HG03521 (cell line): Measurements from ENCODE around the gene AGRN.
"Not testable (repeated sequence)": the region's sequence is repeated elsewhere in the genome, so short reads cannot be mapped to it uniquely, and the experiment has no call there.

Experiments
- ATAC-seq: cut with Tn5 transposase; IDR thresholded peaks from one replicate; pipeline ENCODE4 v1.9.1; 2021; ENCODE audit warnings: mild to moderate bottlenecking, moderate library complexity; ENCODE audit not compliant: unreplicated experiment

Gene AGRN

GRCh38 chr1:1088801-1089680, 69.1 kb downstream of the AGRN start:
- ATAC-seq, result no peak

GRCh38 chr1:1089731-1090423, 70.0 kb downstream of the AGRN start:
- no peak for ATAC-seq

DNA sequence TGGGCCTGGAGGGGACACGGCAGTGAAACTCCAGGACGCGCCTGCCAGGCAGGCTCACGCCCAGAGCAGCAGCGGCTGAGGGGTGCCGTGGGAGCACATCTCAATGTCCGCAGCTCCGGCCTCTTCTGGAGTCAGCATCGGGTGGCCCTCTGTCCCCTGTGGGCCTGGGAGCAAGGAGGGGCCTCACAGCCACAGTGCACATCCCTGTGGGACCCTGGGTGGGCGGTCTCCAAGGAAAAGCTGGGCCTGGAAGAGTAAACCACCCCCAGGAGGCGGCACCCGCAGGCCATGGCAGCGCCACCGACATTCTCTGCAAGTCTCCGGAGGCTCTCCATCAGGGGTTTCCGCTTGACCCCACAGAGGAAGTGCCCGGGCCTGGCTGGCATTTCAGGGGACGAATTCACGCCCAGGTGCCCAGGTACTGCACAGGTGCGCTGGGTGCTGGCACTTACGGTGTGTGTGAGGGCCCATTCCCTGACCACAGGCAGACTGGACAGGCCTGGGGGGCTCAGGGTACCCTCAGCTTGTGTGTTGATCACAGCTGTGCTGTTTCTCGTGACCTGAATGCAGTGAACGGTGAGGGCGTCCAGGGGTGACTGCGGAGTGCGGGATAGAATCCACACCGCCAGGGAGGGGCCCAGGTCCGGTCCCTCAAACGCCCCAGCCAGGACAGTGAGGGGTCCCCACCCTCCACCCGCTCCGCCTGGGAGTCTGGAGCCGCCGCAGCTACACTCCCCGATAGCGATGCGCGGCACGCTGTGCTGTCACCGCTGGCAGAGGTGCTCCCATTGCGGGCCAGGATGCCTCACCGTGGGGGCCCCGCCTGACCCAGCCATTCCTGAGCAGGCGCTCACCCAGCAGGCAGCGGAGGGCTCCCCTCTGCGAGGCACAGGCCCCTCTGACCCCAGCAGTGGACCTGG, 70.8 kb downstream of the AGRN start:
- no peak for ATAC-seq

DNA sequence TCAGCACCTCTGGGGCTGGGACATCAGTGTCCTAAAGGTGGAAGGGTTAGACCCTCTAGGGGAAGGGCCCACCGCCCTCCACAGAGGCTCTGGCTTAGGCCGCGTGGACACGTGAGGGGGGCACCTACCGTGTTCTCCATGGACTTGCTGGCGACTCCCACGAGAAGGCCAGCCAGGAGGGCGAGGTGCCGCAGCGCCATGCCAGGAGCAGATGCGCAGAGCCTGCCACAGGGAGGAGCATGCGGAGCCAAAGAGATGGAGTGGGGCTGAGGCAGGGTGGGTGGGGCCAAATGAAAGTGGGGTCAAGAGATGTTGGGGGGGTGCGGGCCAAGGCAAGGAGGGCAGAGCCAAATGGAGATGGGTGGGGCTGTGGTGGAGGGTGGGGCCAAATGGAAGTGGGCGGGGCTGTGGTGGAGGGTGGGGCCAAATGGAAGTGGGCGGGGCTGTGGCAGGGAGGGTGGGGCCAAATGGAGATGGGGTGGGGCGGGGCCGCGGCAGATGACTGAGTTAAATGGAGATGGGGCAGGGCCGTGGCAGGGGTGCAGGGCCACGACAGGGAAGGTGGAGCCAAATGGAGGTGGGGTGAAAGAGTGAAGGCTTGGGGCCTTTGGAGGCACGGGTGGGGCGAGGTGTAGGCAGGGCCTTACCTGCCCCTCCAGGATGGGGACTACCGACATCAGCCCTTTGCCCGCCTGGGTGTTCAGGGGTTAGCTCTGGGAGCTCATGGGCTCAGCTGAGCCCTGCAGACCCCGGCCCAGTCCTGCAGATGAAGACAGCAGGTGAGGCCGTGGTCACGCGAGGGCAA, 71.6 kb downstream of the AGRN start:
- no peak for ATAC-seq

DNA sequence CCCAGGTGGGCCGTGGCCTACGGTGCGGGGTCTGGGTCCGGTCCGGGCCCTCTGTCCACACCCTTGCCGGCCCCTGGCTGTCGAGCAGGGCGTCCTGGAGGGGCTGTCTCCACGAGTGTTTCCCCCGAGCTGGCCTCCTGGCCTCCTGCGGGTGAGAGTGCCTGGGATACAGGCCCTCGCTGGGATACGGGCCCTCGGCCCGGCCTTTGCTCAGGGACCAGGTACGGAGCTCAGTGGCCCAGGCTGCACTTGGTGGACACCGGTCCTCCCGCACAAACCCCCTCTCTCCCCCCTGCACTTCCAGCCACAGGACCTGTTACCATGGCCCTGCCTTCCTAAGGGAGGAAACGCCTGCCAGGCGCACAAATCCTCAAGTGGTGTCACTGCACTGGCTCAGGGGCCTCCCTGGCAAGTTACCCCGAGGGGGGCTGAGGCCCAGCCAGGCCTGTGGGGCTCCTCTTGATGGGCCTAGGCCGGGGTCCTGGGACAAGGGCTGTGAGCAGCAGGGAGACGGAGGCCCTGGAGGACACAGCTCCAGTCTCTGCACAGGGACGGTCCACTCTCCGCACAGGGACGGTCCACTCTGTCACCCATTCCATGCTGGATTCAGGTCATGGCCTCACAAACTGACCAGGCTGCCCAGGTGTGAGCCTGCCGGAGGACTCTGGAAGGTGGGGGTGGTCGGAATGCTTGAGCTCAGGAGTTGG, 72.4 kb downstream of the AGRN start:
- ATAC-seq, result no peak

- no peak for ATAC-seq
Observed at GRCh38 chr1:1092894-1093609, 73.1 kb downstream of the AGRN start.

DNA sequence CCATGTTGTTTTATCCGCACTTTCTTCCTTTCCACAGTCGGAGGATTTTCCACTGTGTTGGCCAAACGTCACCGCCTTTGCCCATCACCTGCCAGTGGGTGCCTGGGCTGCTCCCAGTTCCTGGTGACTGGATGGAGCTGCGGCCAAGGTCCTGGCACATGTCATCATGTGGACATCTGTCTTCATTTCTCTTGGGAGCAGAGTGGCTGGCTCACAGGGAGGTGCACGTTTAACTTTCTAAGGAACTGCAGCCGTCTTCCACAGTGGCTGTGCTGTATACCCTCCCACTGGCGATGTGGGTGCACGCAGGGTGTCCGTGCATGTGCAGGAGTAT, 73.7 kb downstream of the AGRN start:
- ATAC-seq, result no peak

DNA sequence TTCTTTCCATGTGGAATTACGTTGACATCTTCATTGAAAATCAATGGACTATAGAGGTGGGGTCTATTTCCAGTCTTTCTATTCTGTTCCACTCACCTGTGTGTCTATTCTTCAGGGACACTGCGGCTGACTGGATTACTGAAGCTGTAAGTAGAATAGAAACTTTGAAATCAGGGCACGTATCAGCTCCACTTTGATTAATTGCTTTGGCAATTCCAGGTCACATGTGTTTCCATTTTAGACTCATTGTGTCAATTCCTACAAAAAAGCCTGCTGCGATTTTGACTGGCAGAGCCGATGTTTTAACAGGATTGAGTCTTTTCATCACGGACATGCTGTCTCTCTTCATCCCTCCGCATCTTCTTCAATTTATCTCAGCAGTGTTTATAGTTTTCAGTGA, 75.1 kb downstream of the AGRN start:
- ATAC-seq, result no peak

DNA sequence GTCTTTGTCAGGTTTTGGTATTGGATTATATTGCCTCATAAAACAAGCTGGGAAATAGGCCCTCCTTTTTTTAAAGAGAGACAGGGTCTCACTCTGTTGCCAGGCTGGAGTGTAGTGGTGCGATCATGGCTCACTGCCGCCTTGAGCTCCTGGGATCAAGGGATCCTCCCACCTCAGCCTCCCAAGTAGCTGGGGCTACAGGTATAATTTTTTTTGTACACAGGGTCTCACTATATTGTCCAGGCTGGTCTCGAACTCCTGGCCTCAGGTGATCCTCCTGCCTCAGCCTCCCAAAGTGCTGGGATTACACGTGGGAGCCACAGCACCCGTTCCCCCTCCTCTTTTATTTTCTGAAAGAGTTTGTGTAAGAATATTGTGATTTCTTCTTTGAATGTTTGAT, 76.2 kb downstream of the AGRN start:
- ATAC-seq, result not testable (repeated sequence)

GRCh38 chr1:1098681-1099421, 78.9 kb downstream of the AGRN start:
- ATAC-seq, result no peak

- no peak for ATAC-seq
Observed at GRCh38 chr1:1099506-1100183, 79.7 kb downstream of the AGRN start.

DNA sequence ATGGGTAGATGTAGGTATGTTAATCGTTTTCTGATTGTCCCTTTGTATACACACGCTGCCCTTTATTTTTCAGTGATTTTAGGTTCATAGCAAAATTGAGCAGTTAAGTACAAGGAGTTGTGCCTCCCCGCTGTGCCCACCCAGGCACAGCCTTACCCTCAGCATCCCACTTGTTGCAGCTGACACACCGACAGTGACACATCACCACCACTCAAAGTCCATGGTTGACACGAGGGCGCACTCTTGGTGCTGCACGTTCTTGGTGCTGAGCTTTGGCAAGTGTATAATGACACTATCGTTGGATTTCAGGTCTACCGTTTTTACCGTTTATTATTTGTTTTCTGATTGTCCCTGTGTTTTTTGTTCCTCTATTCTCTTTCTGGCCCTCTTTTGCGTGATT, 80.4 kb downstream of the AGRN start:
- no peak for ATAC-seq

- ATAC-seq, result no peak
Observed at GRCh38 chr1:1101503-1101902, 81.6 kb downstream of the AGRN start.

DNA sequence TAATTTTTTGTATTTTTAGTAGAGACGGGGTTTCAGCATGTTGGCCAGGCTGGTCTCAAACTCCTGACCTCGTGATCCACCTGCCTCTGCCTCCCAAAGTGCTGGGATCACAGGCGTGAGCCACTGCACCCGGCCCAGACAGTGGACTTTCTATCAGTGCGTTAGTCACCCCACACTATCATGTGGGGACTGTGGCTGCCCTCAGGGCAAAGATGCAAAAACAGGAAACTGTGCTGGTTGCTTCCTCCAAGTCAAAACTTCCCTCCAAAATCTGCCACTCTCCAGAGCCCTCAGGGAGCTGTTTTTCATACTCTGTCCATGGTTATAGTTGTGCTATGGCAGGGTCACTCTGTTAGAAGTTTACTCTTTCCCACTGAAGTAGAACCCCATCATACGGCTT, 84.2 kb downstream of the AGRN start:
- not testable (repeated sequence) for ATAC-seq
